ENCODE measurements around the gene SYNJ2.

Gene SYNJ2

DNA sequence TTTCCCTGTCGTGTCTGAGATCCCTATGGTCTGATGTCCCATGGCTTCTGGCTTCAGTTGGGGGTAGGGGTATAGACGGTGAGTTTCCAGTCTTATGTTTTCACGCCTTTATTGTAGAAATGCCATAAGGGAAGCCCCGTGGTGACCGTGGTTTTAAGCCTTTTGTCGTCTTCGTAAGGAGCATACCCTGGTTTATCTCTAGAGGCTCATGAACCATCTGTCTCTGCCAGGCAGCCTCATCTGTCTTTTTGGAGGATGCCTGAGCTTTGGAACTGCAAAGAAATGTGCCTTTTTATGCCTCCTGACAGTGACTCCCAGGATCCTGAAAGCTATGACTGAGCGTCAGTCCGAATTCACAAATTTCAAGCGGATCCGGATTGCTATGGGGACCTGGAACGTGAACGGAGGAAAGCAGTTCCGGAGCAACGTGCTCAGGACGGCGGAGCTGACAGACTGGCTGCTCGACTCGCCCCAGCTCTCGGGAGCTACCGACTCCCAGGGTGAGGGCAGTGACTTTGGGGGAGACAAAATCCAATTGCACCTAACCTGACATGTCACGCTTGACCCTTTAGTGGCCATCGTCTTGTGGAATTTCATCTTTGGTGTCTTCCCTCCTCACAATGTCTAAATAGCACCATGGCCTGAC, 84.6 kb downstream of the SYNJ2 start:
- Histone ChIP-seq H3K4me1 (ENCODE audit: low read length) (no peaks in the 10 kb centered on the region), H3K79me2 (ENCODE audit: low read length) (no peaks in the 10 kb centered on the region), H3K27ac (ENCODE audit: low read length) (no peak overlapping the region), H3K9ac (ENCODE audit: low read length) (no peak overlapping the region), H3K9me2 (replicated peaks; ENCODE audit: insufficient read depth, low read length) (no peaks in the 10 kb centered on the region), H4K20me1 (ENCODE audit: insufficient read depth, low read length) (no peaks in the 10 kb centered on the region), H3K4me3 (ENCODE audit: low read length) (no peak overlapping the region), H2AFZ (ENCODE audit: low read length) (no peak overlapping the region), H3K4me2 (ENCODE audit: low read depth, low read length) (no peak overlapping the region), H3F3A (ENCODE audit: insufficient read depth, low read length) (no peaks in the 10 kb centered on the region), H3K27me3 (replicated peaks; ENCODE audit: insufficient read depth, low read length) (no peaks in the 10 kb centered on the region), H3K9me3 (replicated peaks; ENCODE audit: insufficient read depth, low read length) (no peaks in the 10 kb centered on the region), H3K36me3 (replicated peaks; ENCODE audit: insufficient read depth, low read length) (no peaks in the 10 kb centered on the region)
- no peak for DNase-seq
- TF ChIP-seq, protein P1, sequence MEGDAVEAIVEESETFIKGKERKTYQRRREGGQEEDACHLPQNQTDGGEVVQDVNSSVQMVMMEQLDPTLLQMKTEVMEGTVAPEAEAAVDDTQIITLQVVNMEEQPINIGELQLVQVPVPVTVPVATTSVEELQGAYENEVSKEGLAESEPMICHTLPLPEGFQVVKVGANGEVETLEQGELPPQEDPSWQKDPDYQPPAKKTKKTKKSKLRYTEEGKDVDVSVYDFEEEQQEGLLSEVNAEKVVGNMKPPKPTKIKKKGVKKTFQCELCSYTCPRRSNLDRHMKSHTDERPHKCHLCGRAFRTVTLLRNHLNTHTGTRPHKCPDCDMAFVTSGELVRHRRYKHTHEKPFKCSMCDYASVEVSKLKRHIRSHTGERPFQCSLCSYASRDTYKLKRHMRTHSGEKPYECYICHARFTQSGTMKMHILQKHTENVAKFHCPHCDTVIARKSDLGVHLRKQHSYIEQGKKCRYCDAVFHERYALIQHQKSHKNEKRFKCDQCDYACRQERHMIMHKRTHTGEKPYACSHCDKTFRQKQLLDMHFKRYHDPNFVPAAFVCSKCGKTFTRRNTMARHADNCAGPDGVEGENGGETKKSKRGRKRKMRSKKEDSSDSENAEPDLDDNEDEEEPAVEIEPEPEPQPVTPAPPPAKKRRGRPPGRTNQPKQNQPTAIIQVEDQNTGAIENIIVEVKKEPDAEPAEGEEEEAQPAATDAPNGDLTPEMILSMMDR (IDR thresholded peaks at IDR 0.05; ENCODE audit: low read length) = no peak
- TF ChIP-seq EZH2phosphoT487 (IDR thresholded peaks at IDR 0.05; ENCODE audit: low read length) (no peak), EZH2 (optimal IDR thresholded peaks at IDR 0.05; ENCODE audit: low read depth, low read length) (no peak)

DNA sequence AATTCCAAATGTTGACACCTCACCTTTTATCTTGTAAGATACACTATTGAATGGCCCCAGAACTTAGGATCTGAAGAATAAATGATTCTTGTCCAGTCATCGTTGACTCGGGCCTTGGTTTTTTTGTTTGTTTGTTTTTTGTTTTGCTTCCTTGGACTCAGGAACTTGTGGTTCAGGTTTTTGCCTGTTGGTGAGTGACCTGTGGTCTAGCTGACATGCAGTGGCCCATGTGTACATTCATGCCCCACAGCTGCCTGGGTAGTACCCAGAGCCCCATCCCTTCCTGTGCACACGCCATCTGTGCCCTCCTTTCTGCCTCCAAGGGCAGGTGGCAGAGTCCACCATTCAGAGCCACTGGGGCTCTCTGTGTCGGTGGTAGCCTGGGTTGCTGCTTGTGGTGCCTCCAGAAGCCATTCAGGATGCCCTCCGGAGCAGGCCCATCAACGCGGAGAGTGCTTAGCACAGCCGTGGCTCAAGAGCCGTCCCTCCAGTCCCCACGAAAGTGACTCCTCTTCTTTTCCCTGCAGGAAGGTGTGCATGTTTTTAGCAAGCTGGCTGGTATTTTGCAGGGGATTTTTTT, 85.9 kb downstream of the SYNJ2 start:
- Histone ChIP-seq H3K9ac (ENCODE audit: low read length) (no peak overlapping the region), H3K4me1 (ENCODE audit: low read length) (no peaks in the 10 kb centered on the region), H3K79me2 (ENCODE audit: low read length) (no peaks in the 10 kb centered on the region), H3K9me2 (replicated peaks; ENCODE audit: insufficient read depth, low read length) (no peaks in the 10 kb centered on the region), H3K4me3 (ENCODE audit: low read length) (no peak overlapping the region), H3K27ac (ENCODE audit: low read length) (no peak overlapping the region), H3K9me3 (replicated peaks; ENCODE audit: insufficient read depth, low read length) (no peaks in the 10 kb centered on the region), H2AFZ (ENCODE audit: low read length) (no peak overlapping the region), H3K27me3 (replicated peaks; ENCODE audit: insufficient read depth, low read length) (no peaks in the 10 kb centered on the region), H3K4me2 (ENCODE audit: low read depth, low read length) (no peak overlapping the region), H4K20me1 (ENCODE audit: insufficient read depth, low read length) (no peaks in the 10 kb centered on the region), H3K36me3 (replicated peaks; ENCODE audit: insufficient read depth, low read length) (no peaks in the 10 kb centered on the region), H3F3A (ENCODE audit: insufficient read depth, low read length) (no peaks in the 10 kb centered on the region)
- TF ChIP-seq EZH2phosphoT487 (IDR thresholded peaks at IDR 0.05; ENCODE audit: low read length) = no peak
- TF ChIP-seq, protein P1 (IDR thresholded peaks at IDR 0.05; ENCODE audit: low read length) = no peak
- no peak for TF ChIP-seq EZH2 (optimal IDR thresholded peaks at IDR 0.05; ENCODE audit: low read depth, low read length)
- DNase-seq = no peak

DNA sequence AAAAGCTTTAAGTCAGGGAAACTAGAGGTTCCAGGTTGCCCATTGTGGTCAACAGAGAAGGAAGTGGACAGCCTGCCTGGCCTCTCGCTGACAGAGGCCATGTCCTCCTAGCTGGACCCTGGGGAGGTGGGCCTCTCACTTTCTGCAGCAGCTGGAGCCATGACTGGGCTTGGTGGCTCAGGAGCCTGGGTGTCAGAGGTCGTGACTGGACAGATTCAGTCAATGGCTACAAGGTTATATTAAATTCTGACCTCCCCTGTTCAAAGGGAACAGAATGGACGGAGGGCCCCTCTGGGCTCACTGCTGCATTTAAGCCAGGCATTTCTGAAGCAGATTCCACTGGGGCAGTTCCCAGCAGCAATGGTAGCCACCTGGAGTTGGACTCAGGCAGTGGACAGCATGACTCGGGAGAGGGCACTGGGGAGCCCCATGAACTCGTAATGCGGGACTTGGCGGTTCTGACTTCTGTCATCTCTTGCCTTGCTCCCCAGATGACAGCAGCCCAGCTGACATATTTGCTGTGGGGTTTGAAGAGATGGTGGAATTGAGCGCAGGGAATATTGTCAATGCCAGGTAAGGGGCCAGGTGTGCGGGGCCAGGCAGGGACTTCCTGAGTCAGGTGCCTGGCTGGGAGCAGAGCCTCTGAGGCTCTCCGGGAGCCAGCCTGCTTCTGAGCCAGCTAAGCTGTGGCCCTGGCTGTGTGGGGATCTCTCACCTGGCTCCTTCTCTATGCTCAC, 86.7 kb downstream of the SYNJ2 start:
- Histone ChIP-seq H3K27me3 (replicated peaks; ENCODE audit: insufficient read depth, low read length) (no peaks in the 10 kb centered on the region), H3K4me2 (ENCODE audit: low read depth, low read length) (no peak overlapping the region), H3K9ac (ENCODE audit: low read length) (no peak overlapping the region), H2AFZ (ENCODE audit: low read length) (no peak overlapping the region), H4K20me1 (ENCODE audit: insufficient read depth, low read length) (no peaks in the 10 kb centered on the region), H3K9me3 (replicated peaks; ENCODE audit: insufficient read depth, low read length) (no peaks in the 10 kb centered on the region), H3K27ac (ENCODE audit: low read length) (no peak overlapping the region), H3K79me2 (ENCODE audit: low read length) (no peaks in the 10 kb centered on the region), H3K9me2 (replicated peaks; ENCODE audit: insufficient read depth, low read length) (no peaks in the 10 kb centered on the region), H3K4me3 (ENCODE audit: low read length) (no peak overlapping the region), H3K36me3 (replicated peaks; ENCODE audit: insufficient read depth, low read length) (no peaks in the 10 kb centered on the region), H3F3A (ENCODE audit: insufficient read depth, low read length) (no peaks in the 10 kb centered on the region), H3K4me1 (ENCODE audit: low read length) (no peaks in the 10 kb centered on the region)
- TF ChIP-seq, protein P1 (IDR thresholded peaks at IDR 0.05; ENCODE audit: low read length) = no peak
- no peak for TF ChIP-seq EZH2phosphoT487 (IDR thresholded peaks at IDR 0.05; ENCODE audit: low read length)
- TF ChIP-seq EZH2 (optimal IDR thresholded peaks at IDR 0.05; ENCODE audit: low read depth, low read length) = no peak
- no peak for DNase-seq

All from MM.1S (cell line).